KG1 (cell line): ENCODE measurements around the gene ILDR1.
"Not testable (repeated sequence)": the region's sequence is repeated elsewhere in the genome, so short reads cannot be mapped to it uniquely, and the experiment has no call there.

Experiments
- DNase-seq: peaks from one replicate; lab custom pipeline; 2025; lab: John Stamatoyannopoulos, UW

ILDR1 gene

DNA sequence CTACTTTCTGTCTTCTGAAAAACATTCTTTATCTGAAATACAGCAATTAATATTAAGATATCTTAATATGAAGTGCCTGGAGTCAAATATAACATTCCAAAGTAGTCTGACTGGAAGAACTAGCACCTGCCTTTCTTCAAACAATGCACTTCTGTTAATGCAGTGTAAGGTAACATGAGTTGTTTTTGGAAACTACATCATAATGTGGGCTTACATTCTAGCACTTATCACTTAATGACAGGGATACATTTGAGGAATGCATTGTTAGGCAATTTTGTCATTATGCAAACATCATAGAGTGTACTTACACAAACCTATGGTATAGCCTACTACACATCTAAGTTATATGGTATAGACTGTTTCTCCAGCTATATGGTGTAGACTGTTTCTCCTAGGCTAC lies 78.6 kb downstream of the ILDR1 start:
- no peak for DNase-seq

DNA sequence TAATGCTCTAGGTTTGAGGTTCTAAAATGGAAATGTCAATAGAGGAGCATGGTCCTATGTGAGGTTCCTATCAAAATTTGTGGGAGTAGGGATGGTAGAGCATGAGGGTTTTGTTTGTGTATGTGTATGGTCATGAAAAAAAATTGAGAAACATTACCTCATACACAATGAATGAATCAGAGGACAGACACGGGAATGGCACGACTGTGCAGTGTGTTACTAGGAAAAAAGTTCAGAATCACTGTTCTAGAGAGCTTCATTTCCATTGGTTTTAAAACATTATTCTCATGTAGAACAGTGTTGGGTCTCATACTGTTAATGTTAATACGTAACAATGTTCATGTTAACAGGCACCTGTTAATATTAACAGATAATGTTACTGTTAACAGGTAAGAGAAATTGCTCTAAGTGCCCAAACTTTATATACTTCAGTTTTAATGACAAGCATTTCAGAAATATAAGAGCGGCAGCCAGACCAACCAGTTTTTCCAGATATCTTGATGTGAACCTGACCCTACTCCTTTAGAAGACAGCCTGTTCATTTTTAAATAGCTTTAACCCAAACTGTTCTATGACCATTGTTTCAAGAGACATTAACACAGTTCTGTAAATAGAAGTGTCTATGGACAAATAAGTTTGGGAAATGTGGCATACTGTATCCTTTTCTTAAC lies 79.8 kb downstream of the ILDR1 start:
- DNase-seq: no peak

DNA sequence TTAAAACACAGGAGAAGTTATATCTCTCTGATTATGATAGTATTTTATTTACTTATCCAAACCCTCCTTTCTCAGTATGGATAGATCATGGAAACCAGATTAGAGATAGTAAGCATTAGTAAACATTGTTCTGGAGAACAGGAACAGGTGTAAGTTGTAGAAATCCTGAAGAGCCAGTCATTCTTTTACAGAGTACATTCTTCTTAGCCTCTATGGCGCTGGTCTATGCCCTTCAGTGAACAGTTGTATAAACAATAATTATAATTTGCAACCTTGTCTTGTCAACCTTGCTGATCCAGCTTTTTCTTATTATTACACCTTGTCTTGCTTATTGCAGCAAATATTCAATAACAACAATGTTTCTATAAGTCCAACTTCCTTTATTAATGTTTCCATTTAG lies 80.5 kb downstream of the ILDR1 start:
- no peak for DNase-seq

DNA sequence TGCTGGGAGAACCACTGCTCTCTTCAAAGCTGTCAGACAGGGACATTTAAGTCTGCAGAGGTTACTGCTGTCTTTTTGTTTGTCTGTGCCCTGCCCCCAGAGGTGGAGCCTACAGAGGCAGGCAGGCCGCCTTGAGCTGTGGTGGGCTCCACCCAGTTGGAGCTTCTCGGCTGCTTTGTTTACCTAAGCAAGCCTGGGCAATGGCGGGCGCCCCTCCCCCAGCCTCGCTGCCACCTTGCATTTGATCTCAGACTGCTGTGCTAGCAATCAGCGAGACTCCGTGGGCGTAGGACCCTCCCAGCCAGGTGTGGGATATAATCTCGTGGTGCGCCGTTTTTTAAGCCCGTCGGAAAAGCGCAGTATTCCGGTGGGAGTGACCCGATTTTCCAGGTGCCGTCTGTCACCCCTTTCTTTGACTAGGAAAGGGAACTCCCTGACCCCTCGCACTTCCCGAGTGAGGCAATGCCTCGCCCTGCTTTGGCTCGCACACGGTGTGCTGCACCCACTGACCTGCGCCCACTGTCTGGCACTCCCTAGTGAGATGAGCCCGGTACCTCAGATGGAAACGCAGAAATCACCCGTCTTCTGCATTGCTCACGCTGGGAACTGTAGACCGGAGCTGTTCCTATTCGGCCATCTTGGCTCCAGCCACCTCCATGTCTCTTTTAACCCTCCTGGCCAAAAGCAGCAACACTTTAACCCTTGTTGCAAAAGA lies 83.7 kb downstream of the ILDR1 start:
- not testable (repeated sequence) for DNase-seq
